Sciatic nerve (tissue), 2 donors: ENCODE results near the gene AMFR. TPM values are rescaled to one million over a fixed set of nuclear protein-coding genes. Genes with fewer than 3 reads are reported as not detected.
"Not testable (repeated sequence)": the region's sequence is repeated elsewhere in the genome, so short reads cannot be mapped to it uniquely, and the experiment has no call there.

Experiments
- ATAC-seq: fragments of 200-7000 bp; cut with Tn5 transposase; one replicate; pipeline ENCODE4 v1.9.1; 2020; ENCODE audit warnings: mild to moderate bottlenecking, moderate library complexity
- DNase-seq: peaks from one replicate; pipeline ENCODE4 v3.0.0-alpha.2; 2020; ENCODE audit warnings: low spot score
- intact Hi-C: fragments of 100-400 bp; cut with DNase I; formaldehyde crosslinking; loops from one replicate; pipeline ENCODE4 v1.14.2; 2022
- total RNA-seq: library from RNA; stranded (reverse); fragmentation: NEBNext Ultra II Directional; extraction: Animal tissue kit (Norgen Biotek cat#: 25700); gene quantifications from one replicate; pipeline ENCODE4 v1.2.1, GENCODE V29; 2021
- donor health status: DM: no; HTN: no; CAD: no.
- donor health status: DM: no; HTN: no; CAD: no.

AMFR gene
- total RNA-seq, 1 donor from 2014 or later: 152 TPM

- ATAC-seq (no peak), DNase-seq (no peak)
- intact Hi-C loops: no loop called here
These were observed 23.9 kb downstream of the AMFR start for GRCh38 chr16:56401482-56401881.

- DNase-seq: no peak
- ATAC-seq: no peak
These were observed 24.9 kb downstream of the AMFR start for GRCh38 chr16:56400458-56400857.

GRCh38 chr16:56399486-56399885, 25.9 kb downstream of the AMFR start:
- DNase-seq (no peak), ATAC-seq (no peak)
- intact Hi-C loops: no loop called here

More at GRCh38 chr16:56400458-56400857, 24.9 kb downstream of the AMFR start:
- intact Hi-C loops: no loop called here

- DNase-seq (no peak), ATAC-seq (no peak)
- intact Hi-C loops: no loop called here
These were observed 26.3 kb downstream of the AMFR start for GRCh38 chr16:56399047-56399446.

- ATAC-seq, intact Hi-C loops, DNase-seq: not testable (repeated sequence)
These were observed 28.6 kb downstream of the AMFR start for GRCh38 chr16:56396724-56397123.

- DNase-seq (no peak), ATAC-seq (no peak)
- intact Hi-C loops: no loop called here
These were observed 35.8 kb downstream of the AMFR start for GRCh38 chr16:56389554-56389953.

GRCh38 chr16:56388209-56388608, 37.1 kb downstream of the AMFR start:
- intact Hi-C loops: no loop called here
- DNase-seq (no peak), ATAC-seq (no peak)

GRCh38 chr16:56387396-56387795, 37.9 kb downstream of the AMFR start:
- no peak for ATAC-seq
- no peak for DNase-seq
- intact Hi-C loops: no loop called here

- no peak for ATAC-seq
- intact Hi-C loops: no loop called here
- DNase-seq: no peak
These were observed 41.1 kb downstream of the AMFR start for GRCh38 chr16:56384074-56384721.

- DNase-seq: no peak
- no peak for ATAC-seq
- intact Hi-C loops: no loop called here
These were observed 42.4 kb downstream of the AMFR start for GRCh38 chr16:56382901-56383355.

- ATAC-seq (no peak), DNase-seq (no peak)
- intact Hi-C loops: no loop called here
These were observed 42.9 kb downstream of the AMFR start for GRCh38 chr16:56382459-56382858.

- DNase-seq, intact Hi-C loops, ATAC-seq: not testable (repeated sequence)
These were observed 44.4 kb downstream of the AMFR start for GRCh38 chr16:56380778-56381485.

- ATAC-seq, DNase-seq, intact Hi-C loops: not testable (repeated sequence)
These were observed 46.3 kb downstream of the AMFR start for GRCh38 chr16:56379044-56379443.

GRCh38 chr16:56375792-56376191, 49.6 kb downstream of the AMFR start:
- ATAC-seq, intact Hi-C loops, DNase-seq: not testable (repeated sequence)

GRCh38 chr16:56373003-56373402, 52.3 kb downstream of the AMFR start:
- intact Hi-C loops: no loop called here
- ATAC-seq: no peak
- DNase-seq: no peak

GRCh38 chr16:56372013-56372634, 53.2 kb downstream of the AMFR start:
- no peak for DNase-seq
- no peak for ATAC-seq
- intact Hi-C loops: no loop called here

GRCh38 chr16:56371660-56371937, 53.7 kb downstream of the AMFR start:
- peak; percentile 30 for ATAC-seq
- DNase-seq: no peak
- intact Hi-C loops: no loop called here

- ATAC-seq (peak; percentile 61), DNase-seq (no peak)
- intact Hi-C loops: no loop called here
These were observed 54.3 kb downstream of the AMFR start for GRCh38 chr16:56370875-56371659.

GRCh38 chr16:56370185-56370874, 55.0 kb downstream of the AMFR start:
- DNase-seq (no peak), ATAC-seq (no peak)
- intact Hi-C loops: no loop called here
